Mononuclear cell (primary cell): ENCODE results near the gene VEZF1. TPM values are rescaled to one million over a fixed set of nuclear protein-coding genes. Genes with fewer than 3 reads are reported as not detected.

Experiments
- H3K27me3 ChIP-seq: 2 replicates; pipeline ENCODE4 v1.6.0; 2011; ENCODE audit warnings: low read length, control low read depth; ENCODE audit not compliant: insufficient read depth
- H3K4me1 ChIP-seq: 2 replicates; pipeline ENCODE4 v1.5.1; 2011; ENCODE audit warnings: mild to moderate bottlenecking, low read length, control low read depth; ENCODE audit not compliant: insufficient read depth
- H3K4me3 ChIP-seq: 2 replicates; pipeline ENCODE4 v1.5.1; 2011; ENCODE audit warnings: mild to moderate bottlenecking, low read length, moderate library complexity
- H3K9me3 ChIP-seq: 2 replicates; pipeline ENCODE4 v1.5.1; 2011; ENCODE audit warnings: low read depth, mild to moderate bottlenecking, control low read depth, low read length
- total RNA-seq: library from RNA; depleted of rRNA; stranded (reverse); fragments of >200 nt; gene quantifications from one replicate; pipeline ENCODE4 v1.2.3, GENCODE V29; 2012

VEZF1 gene
- total RNA-seq, 1 donor: 85.6 TPM

GRCh38 chr17:57938061-57938502, 50.0 kb downstream of the VEZF1 start:
- peaks cover 2% of the 10 kb centered on the region for H3K27me3 ChIP-seq

GRCh38 chr17:57937492-57937891, 50.6 kb downstream of the VEZF1 start:
- Histone ChIP-seq H3K4me1 (peaks cover 37% of the 10 kb centered on the region), H3K27me3 (peaks cover 2% of the 10 kb centered on the region), H3K9me3 (no peaks in the 10 kb centered on the region), H3K4me3 (no peak overlapping the region)

More at GRCh38 chr17:57938061-57938502, 50.0 kb downstream of the VEZF1 start:
- H3K4me1 ChIP-seq: peaks cover 40% of the 10 kb centered on the region
- no peaks in the 10 kb centered on the region for H3K9me3 ChIP-seq
- no peak overlapping the region for H3K4me3 ChIP-seq

GRCh38 chr17:57935833-57936807, 51.9 kb downstream of the VEZF1 start:
- Histone ChIP-seq H3K27me3 (peaks cover 2% of the 10 kb centered on the region), H3K9me3 (no peaks in the 10 kb centered on the region), H3K4me3 (no peak overlapping the region), H3K4me1 (peaks cover 37% of the 10 kb centered on the region)

GRCh38 chr17:57931488-57932137, 56.4 kb downstream of the VEZF1 start:
- Histone ChIP-seq H3K9me3 (no peaks in the 10 kb centered on the region), H3K4me1 (peaks cover 17% of the 10 kb centered on the region), H3K27me3 (peaks cover 4% of the 10 kb centered on the region), H3K4me3 (no peak overlapping the region)

GRCh38 chr17:57930239-57930638, 57.8 kb downstream of the VEZF1 start:
- Histone ChIP-seq H3K27me3 (peaks cover 4% of the 10 kb centered on the region), H3K9me3 (no peaks in the 10 kb centered on the region), H3K4me3 (no peak overlapping the region), H3K4me1 (peaks cover 5% of the 10 kb centered on the region)

- Histone ChIP-seq H3K9me3 (no peaks in the 10 kb centered on the region), H3K4me1 (peaks cover 3% of the 10 kb centered on the region), H3K27me3 (peaks cover 4% of the 10 kb centered on the region), H3K4me3 (no peak overlapping the region)
Measured at GRCh38 chr17:57929386-57929785, 58.7 kb downstream of the VEZF1 start.

GRCh38 chr17:57928928-57929327, 59.1 kb downstream of the VEZF1 start:
- Histone ChIP-seq H3K27me3 (peaks cover 4% of the 10 kb centered on the region), H3K9me3 (no peaks in the 10 kb centered on the region), H3K4me1 (peaks cover 3% of the 10 kb centered on the region), H3K4me3 (no peak overlapping the region)

GRCh38 chr17:57927048-57927723, 60.9 kb downstream of the VEZF1 start:
- no peaks in the 10 kb centered on the region for H3K9me3 ChIP-seq
- H3K4me3 ChIP-seq: no peak overlapping the region
- H3K27me3 ChIP-seq: peaks cover 4% of the 10 kb centered on the region

GRCh38 chr17:57926723-57927047, 61.4 kb downstream of the VEZF1 start:
- Histone ChIP-seq H3K4me3 (no peak overlapping the region), H3K27me3 (peaks cover 4% of the 10 kb centered on the region), H3K9me3 (no peaks in the 10 kb centered on the region), H3K4me1 (peaks cover 3% of the 10 kb centered on the region)

More at GRCh38 chr17:57927048-57927723, 60.9 kb downstream of the VEZF1 start:
- peaks cover 3% of the 10 kb centered on the region for H3K4me1 ChIP-seq

- no peaks in the 10 kb centered on the region for H3K9me3 ChIP-seq
- H3K4me3 ChIP-seq: no peak overlapping the region
- peaks cover 3% of the 10 kb centered on the region for H3K4me1 ChIP-seq
- peaks cover 4% of the 10 kb centered on the region for H3K27me3 ChIP-seq
Measured at GRCh38 chr17:57925361-57925990, 62.6 kb downstream of the VEZF1 start.

- Histone ChIP-seq H3K4me1 (peaks cover 3% of the 10 kb centered on the region), H3K9me3 (no peaks in the 10 kb centered on the region), H3K4me3 (no peak overlapping the region), H3K27me3 (peaks cover 4% of the 10 kb centered on the region)
Measured at GRCh38 chr17:57924677-57925076, 63.4 kb downstream of the VEZF1 start.

Other genes with a start within 250 kb of the VEZF1 start
- not detected for gene CCDC182, start 243.0 kb downstream of the VEZF1 start, total RNA-seq
- 12.3 TPM for gene MRPS23, start 138.2 kb downstream of the VEZF1 start, total RNA-seq
- 2.5 TPM for gene CUEDC1, start 32.8 kb downstream of the VEZF1 start, total RNA-seq
- gene SRSF1, start 19.0 kb upstream of the VEZF1 start, total RNA-seq: 127 TPM
- 12.0 TPM for gene DYNLL2, start 95.2 kb upstream of the VEZF1 start, total RNA-seq
- gene OR4D1, start 160.1 kb upstream of the VEZF1 start, total RNA-seq: 0.42 TPM
- gene OR4D2, start 178.7 kb upstream of the VEZF1 start, total RNA-seq: not detected
- under 0.01 TPM for gene EPX, start 204.5 kb upstream of the VEZF1 start, total RNA-seq
- gene MKS1, start 231.0 kb upstream of the VEZF1 start, total RNA-seq: 1.2 TPM